SU-DHL-6 (cell line): ENCODE data around the gene MBOAT7.

Experiments used
- CTCF ChIP-seq: fragments of 200-600 bp; sonication (generic); IDR thresholded peaks from one replicate; pipeline ENCODE4 v1.5.1; 2017; ENCODE audit warnings: antibody characterized with exemption, mild to moderate bottlenecking, low read length, moderate library complexity; ENCODE audit not compliant: insufficient read depth, poor library complexity, severe bottlenecking
- EZH2phosphoT487 ChIP-seq: fragments of 200-600 bp; sonication (generic), shearing (Covaris generic); conservative IDR thresholded peaks from 2 replicates; pipeline ENCODE4 v1.6.1; 2018; ENCODE audit warnings: mild to moderate bottlenecking, antibody characterized with exemption, low read length, moderate library complexity, mixed read lengths

- TF ChIP-seq CTCF, result no peak
- no peak for TF ChIP-seq EZH2phosphoT487
These were observed 1.0 kb downstream of the MBOAT7 start for GRCh38 chr19:54188215-54188871.
